ENCODE data around the gene ROR1. TPM values are rescaled to one million over a fixed set of nuclear protein-coding genes. Genes with fewer than 3 reads are reported as not detected.

The ROR1 gene
- total RNA-seq, 4 donors from 2014 or later, result 2.6 to 37.6 (median 11.5) TPM

- H3K36me3 ChIP-seq, result no peaks in the 10 kb centered on the region
- no peaks in the 10 kb centered on the region for H3K9me3 ChIP-seq
- no peak for TF ChIP-seq POLR2A (IDR thresholded peaks at IDR 0.05)
- TF ChIP-seq CTCF (IDR thresholded peaks at IDR 0.05), result no peak
- H3K27me3 ChIP-seq, result no peaks in the 10 kb centered on the region
- intact Hi-C loops (cut with DNase I; ENCODE audit: low total_unique reads), result no loop called here
- H3K4me1 ChIP-seq, result no peaks in the 10 kb centered on the region
- no peak for DNase-seq
- no peak overlapping the region for H3K27ac ChIP-seq
- no peak overlapping the region for H3K4me3 ChIP-seq
These were observed 110.7 kb downstream of the ROR1 start for GRCh38 chr1:63884486-63884885.

- TF ChIP-seq CTCF (IDR thresholded peaks at IDR 0.05), result no peak
- no peak for TF ChIP-seq POLR2A (IDR thresholded peaks at IDR 0.05)
- intact Hi-C loops (cut with DNase I; ENCODE audit: low total_unique reads), result no loop called here
- Histone ChIP-seq H3K27ac (no peak overlapping the region), H3K9me3 (no peaks in the 10 kb centered on the region), H3K36me3 (no peaks in the 10 kb centered on the region), H3K4me1 (no peaks in the 10 kb centered on the region), H3K27me3 (no peaks in the 10 kb centered on the region), H3K4me3 (no peak overlapping the region)
- no peak for DNase-seq
These were observed 112.1 kb downstream of the ROR1 start for GRCh38 chr1:63885899-63886298.

GRCh38 chr1:63886340-63886739 lies 112.5 kb downstream of the ROR1 start:
- Histone ChIP-seq H3K9me3 (no peaks in the 10 kb centered on the region), H3K4me3 (no peak overlapping the region), H3K27ac (no peak overlapping the region), H3K27me3 (no peaks in the 10 kb centered on the region), H3K36me3 (no peaks in the 10 kb centered on the region), H3K4me1 (no peaks in the 10 kb centered on the region)
- intact Hi-C loops (cut with DNase I; ENCODE audit: low total_unique reads), result no loop called here
- no peak for TF ChIP-seq CTCF (IDR thresholded peaks at IDR 0.05)
- TF ChIP-seq POLR2A (IDR thresholded peaks at IDR 0.05), result no peak
- DNase-seq, result no peak

- no peak overlapping the region for H3K4me3 ChIP-seq
- H3K27ac ChIP-seq, result no peak overlapping the region
- no peaks in the 10 kb centered on the region for H3K27me3 ChIP-seq
- no peaks in the 10 kb centered on the region for H3K36me3 ChIP-seq
- H3K9me3 ChIP-seq, result no peaks in the 10 kb centered on the region
- no peaks in the 10 kb centered on the region for H3K4me1 ChIP-seq
- DNase-seq, result no peak
- intact Hi-C loops (cut with DNase I; ENCODE audit: low total_unique reads), result no loop called here
- TF ChIP-seq POLR2A (IDR thresholded peaks at IDR 0.05), result no peak
- no peak for TF ChIP-seq CTCF (IDR thresholded peaks at IDR 0.05)
These were observed 114.0 kb downstream of the ROR1 start for GRCh38 chr1:63887809-63888208.

GRCh38 chr1:63888984-63889383 lies 115.2 kb downstream of the ROR1 start:
- DNase-seq, result no peak
- H3K36me3 ChIP-seq, result no peaks in the 10 kb centered on the region
- no peaks in the 10 kb centered on the region for H3K4me1 ChIP-seq
- intact Hi-C loops (cut with DNase I; ENCODE audit: low total_unique reads), result no loop called here
- H3K27ac ChIP-seq, result no peak overlapping the region
- TF ChIP-seq CTCF (IDR thresholded peaks at IDR 0.05) (no peak), POLR2A (IDR thresholded peaks at IDR 0.05) (no peak)
- H3K9me3 ChIP-seq, result no peaks in the 10 kb centered on the region
- H3K27me3 ChIP-seq, result no peaks in the 10 kb centered on the region
- H3K4me3 ChIP-seq, result no peak overlapping the region

All from uterus (tissue), 4 donors.